NCI-H2171 (cell line): ENCODE measurements around the gene AAGAB.
"Not testable (repeated sequence)": the region's sequence is repeated elsewhere in the genome, so short reads cannot be mapped to it uniquely, and the experiment has no call there.

ENCODE experiments used
- DNase-seq: peaks from one replicate; lab custom pipeline; 2025; lab: John Stamatoyannopoulos, UW

Gene AAGAB, protein sequence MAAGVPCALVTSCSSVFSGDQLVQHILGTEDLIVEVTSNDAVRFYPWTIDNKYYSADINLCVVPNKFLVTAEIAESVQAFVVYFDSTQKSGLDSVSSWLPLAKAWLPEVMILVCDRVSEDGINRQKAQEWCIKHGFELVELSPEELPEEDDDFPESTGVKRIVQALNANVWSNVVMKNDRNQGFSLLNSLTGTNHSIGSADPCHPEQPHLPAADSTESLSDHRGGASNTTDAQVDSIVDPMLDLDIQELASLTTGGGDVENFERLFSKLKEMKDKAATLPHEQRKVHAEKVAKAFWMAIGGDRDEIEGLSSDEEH

DNA sequence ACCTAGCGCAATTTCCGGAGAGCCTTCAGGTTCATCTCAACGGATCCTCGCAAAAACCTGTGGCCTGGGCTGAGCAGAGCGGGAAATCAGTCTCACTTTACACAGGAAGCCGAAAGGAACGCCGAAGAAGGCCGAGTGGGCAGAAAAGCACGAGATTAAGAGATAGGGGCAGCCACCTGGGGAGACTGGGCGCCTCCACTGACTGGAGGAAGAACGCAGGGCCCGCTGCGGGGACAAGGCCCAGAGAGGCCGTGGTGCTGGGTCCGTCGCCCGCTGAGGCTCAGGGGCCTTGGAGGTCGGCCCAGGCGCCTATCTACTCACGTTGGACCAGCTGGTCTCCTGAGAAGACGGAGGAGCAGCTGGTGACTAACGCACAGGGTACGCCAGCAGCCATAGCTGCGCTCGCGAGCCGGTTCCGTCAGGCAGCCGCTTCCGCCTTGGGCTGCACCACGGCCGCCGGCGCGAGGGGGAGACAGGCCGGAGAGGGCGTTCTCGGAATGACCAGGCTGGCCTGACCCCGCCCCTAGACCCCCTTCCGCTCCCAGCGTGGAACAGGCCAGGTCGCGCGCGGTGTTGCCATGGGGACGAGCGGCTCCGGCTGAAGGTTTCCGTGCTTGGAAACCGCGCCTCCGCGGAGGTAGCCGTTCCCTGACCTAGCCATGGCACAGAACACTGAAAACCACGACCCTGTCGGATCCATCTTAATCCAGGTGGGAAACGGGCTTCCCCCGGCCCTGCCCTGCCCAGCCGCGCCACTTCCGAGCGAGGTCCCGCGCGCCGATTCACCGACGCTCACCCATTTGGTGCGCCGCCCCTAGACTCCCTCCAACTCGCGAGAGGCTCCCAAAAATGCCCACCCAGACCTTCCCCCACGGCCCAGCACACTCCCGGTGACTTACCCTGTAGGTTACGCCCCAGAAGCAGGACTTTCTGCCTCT lies at the start of gene AAGAB, which contains the start of gene IQCH:
AAGAB (minus strand) TSS at position 424 of the 938 bp plus-strand sequence; CDS start at position 394, 30 bp downstream.
IQCH (plus strand) TSS at position 549 of the 938 bp plus-strand sequence; CDS start at position 660, 111 bp downstream.
- peak; percentile 96 for DNase-seq

DNA sequence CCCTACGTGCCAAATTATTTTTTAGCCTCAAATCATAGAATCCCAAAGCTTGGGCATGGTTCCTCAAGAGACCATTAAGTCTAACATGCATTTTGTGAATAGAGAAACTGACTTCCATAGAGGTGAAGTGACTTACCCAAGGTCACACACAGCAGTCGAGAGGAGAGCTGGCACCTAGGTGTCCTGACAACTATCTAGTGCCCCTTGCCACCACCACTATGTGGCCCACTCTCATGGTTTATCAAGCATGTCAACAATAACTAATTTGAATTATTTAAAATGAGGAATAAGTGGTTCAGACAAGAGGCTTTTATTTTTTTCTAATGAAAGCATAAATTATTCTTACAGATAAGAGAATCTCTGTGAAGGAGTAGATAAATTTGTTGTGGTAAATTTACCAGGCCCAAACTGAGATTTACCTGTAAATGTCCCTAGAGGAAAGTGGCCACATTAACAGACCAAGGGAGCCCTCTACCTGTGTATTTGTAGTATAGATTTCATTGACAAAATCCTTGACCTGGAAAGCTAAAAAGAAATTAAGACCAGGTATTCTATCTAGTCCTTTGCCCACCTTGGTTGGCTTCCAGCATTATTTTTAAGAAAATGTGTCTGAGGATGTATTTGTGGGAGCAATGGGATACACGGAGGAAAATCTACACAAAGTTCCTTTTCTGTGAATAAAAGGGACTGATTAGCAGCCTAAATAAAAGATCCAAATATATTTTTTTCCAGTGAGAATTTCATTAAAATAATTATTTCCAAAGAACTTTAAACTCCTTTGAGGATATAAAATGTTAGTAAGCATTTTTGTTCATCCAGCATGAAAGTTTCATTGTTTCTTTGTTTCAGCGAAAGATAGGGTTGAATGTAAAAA lies 49.3 kb upstream of the AAGAB start:
- DNase-seq, result peak; percentile 50

DNA sequence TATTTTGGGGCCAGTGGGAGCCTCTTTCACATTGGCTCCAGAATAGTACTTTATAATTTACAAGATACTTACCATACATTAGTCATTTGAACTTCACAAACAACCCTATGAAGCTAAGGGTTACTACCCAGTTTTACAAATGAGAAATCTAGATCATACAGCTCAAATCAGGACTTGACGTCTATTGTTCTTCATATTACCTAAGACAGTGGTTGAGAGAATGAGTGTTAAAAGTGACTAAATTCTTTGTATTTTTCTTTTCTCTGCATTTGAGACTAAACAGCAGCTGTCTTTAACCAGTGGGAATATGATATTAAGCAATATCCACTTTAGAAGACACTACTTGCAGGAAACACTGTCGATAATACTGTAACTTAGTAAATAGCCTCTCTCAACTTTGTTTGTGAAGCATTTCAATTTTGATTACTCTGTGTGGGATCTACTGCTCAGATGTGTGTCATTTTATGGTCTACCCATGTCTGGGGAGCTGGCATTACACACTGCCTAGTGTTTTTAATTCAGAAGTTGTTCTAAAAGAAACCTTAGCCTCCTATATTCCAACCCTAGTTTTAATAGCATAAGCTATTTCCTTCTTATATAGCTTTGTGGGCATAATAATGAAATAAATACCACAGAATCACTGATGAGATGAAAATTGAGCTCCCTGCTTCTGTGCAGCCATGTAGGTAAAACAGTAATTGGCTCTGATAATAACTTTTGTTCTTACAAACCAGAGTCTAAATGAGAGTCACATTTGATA lies 46.0 kb upstream of the AAGAB start:
- DNase-seq, result no peak

DNA sequence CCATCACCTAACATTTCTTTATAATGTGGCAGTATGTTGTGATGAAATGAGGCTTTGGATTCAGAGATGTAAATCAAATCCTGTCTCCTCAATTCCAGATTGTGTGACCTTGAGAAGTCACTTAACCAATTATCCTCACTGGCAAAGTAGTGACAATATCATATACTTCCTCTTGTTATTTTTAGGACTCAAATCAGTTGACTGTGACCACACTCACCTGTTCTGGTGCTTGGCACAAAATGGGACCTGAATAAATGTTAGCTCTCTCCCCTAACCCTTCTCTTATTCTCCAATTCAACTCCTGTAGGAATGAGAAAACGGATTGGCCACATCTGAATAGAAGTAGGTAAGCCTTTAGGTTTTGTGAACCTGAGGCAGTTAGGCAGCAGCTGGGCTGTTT lies 42.2 kb upstream of the AAGAB start:
- DNase-seq, result no peak

DNA sequence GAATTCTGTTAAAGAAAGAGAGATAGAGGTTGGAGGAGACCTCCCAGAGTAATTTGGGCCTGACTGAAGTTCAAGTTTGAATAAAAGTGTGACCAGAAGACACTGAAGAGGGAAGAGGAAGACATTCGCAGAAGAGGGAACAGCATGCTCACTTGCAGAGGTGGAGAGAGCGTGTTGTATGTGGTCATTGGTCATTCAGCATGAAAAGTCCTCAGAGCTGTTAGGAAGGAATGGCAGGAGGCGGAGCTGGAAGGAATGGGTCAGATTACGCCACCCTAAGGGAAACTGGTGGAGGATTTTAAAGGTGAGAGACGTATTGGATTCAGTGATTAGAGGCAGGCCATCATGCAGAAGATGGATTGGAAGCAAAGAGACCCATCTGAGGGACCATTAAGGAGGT lies 41.7 kb upstream of the AAGAB start:
- DNase-seq, result no peak

DNA sequence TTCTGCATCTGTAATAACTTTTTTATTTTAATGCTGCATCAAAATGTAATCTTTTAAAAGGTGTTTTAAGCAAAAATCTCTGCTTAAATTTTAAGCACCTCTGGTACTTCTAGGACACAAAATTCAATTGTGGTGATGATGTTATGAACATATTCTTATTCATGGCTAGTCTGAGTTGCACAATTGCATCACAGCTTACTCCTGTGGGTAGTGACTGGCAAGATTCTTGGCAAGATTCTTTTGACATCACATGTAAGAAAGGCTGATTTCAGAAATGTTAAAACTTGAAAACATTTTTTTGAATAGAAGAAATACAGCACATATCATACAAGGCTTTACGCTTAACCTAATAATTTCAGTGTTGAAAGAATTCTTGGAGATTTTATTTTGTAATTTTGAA lies 35.9 kb upstream of the AAGAB start:
- no peak for DNase-seq

DNA sequence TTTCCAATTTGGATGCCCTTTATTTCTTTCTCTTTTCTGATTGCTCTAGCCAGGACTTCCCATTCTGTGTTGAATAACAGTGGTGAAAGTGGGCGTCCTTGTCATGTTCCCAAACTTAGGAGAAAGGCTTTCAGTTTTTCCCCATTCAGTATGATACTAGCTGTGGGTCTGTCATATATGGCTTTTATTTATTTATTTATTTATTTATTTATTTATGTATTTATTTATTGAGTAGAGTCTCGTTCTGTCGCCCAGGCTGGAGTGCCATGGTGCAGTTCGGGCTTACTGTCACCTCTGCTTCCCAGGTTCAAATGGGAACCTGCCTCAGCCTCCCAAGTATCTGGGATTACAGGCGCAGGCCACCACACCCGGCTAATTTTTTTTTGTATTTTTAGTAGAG lies 31.9 kb upstream of the AAGAB start:
- not testable (repeated sequence) for DNase-seq

DNA sequence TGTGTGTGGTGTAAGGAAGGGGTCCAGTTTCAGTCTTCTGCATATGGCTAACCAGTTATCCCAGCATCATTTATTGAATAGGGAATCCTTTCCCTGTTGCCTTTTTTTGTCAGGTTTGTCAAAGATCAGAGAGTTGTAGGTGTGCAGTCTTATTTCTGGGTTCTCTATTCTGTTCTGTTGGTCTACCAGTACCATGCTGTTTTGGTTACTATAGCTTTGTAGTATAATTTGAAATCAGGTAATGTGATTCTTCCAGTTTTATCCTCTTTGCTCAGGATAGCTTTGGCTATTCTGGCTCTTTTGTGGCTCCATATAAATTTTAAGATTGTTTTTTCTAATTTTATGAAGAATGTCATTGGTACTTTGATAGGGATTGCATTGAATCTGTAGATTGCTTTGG lies 31.2 kb upstream of the AAGAB start:
- DNase-seq, result not testable (repeated sequence)

DNA sequence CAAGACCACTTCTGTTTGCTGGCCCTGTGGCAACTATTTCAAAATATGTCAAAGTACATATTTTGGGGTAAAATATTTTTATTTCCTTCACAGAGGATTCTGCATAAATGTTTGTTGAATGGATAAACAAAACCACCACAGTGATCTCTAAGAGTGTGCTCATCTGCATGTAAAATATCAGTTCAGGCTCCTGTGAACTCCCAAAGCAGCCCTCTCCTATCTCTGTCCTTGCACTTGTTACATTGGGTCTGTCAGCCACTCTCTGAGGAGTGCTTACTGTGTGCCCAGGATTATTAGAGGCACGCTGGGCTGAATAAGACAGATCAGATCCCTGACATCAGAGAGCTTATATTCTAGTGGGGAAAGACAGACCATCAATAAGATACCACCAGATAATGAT lies 27.3 kb upstream of the AAGAB start:
- no peak for DNase-seq

DNA sequence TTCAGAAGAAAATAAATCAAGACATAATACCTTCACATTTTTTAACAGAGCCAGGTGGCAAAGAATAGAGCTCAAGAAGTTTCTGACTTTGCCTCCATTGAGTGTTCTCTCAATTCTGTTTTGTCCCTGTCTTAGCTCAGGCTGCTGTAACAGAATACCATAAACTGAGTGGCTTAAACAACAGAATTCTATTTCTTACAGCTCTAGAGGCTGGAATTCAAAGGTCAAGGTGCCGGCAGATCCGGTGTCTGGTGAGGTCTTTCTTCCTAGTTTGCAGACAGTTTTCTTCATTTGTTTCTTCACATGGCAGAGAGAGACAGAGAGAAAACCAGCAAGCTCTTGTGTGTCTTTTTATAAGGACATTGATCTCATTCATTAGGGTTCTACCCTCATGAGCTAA lies 25.8 kb upstream of the AAGAB start:
- no peak for DNase-seq

DNA sequence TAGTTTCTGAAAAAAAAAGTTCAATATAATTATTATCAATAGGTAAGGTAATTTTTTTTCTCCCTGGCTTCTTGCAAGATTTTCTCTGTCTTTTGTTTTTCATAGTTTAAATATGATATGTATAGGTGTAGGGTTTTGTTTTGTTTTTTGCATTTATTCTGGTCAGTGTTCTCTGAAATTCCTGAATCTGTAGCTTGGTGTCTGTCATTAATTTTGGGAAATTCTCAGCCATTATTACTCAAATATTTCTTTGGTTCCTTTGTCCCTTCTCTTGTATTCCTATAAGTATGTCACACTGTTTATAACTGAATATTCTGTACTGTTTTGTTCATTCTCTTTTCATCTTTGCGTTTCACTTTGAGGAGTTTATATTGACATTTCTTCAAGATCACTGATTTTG lies 22.2 kb upstream of the AAGAB start:
- no peak for DNase-seq

DNA sequence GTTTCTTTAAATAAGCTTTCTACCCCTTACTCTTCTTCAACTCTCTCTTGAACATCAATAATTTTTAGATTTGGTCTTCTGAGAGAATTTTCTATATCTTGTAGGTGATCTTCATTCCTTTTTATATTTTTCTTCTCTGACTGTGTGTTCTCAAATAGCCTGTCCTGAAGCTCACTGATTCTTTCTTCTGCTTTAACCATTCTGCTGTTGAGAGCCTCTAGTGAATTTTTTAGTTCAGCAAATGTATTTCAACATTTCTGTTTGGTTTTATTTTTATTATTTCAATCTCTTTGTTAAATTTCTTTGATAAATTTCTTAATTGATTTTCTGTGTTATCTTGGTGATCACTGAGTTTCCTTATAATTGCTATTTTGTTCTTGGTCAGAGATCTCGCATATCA lies 19.8 kb upstream of the AAGAB start:
- no peak for DNase-seq

DNA sequence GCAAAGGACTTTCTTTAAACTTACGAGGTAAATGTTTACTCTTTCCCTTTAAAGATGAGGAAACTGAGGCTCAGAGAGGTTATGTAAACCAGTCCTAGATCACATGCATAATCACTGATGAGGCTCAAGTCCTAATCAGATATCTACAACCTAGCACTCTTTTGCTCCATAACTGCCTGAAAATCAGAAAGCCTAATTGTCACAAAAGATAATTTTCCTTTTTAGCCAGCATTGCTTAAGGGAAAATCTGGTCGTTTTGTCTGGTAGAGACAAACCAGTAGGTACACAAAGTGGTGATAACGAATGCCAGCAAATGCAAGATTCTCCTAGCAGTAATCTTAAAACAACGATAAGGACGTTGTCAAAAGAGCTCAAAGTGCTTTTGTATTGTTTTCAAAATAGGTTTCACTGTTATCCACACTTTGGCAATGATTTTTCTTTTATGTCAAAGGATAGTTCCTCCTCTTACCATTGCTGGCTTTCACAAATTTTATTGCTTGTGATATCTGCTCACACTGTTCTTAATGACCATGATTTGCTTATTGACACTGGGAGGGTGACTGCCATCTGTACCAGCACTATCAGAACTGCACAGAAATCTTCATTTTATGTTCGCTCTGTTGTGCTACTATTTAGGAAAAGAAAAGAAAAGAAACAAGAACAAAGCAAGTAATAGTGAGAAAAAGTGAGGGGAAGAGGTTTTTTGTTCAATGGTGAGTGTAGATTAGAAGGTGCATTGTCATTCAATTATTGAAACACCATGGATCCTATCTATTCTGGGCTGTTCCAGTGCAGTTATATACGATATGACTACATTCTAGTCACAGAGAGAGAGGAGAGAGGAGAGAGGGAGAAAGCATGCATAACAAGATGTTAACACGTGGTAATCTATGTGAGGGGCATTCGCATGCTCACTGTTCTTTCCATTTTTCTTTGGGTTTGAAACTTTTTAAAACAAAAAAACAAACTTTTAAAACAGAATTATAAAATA lies 13.8 kb upstream of the AAGAB start:
- no peak for DNase-seq

DNA sequence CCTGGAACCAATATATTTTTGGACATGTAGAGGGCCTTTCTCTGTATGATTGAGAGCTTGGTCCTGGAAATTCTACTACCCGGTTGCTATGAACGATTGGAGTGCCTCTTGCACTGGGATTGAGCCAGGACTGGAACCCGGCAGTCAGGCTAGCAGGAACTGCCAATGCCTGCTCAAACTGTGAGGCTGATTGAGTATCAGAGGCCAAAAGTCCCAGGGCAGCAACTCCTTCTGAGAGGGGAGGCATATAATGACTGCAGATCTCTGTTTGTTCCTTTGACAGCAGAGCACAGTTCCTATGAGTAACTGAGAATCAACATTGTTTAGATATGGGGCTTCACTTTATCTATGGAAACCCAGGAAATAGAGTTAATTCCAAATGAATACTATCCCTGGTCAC lies 13.0 kb upstream of the AAGAB start:
- no peak for DNase-seq

DNA sequence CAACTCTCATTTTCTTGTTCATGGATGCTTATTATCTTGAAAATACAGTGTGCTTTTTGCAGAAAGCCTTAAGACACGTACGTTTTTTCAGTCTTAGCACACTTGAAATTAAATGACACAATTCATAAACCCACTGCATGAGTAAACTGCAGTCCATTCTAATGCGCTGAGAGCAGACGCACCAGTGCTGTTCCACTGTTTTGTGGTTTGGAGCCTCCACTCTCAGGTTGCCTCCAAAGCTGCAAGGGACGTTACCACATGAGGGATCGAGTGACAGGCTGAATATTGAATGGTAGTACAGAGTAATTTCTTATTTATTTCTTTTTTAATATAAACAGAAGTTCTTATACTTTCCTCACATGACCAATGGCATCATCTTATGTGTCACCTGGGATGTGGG lies 12.4 kb upstream of the AAGAB start:
- no peak for DNase-seq

DNA sequence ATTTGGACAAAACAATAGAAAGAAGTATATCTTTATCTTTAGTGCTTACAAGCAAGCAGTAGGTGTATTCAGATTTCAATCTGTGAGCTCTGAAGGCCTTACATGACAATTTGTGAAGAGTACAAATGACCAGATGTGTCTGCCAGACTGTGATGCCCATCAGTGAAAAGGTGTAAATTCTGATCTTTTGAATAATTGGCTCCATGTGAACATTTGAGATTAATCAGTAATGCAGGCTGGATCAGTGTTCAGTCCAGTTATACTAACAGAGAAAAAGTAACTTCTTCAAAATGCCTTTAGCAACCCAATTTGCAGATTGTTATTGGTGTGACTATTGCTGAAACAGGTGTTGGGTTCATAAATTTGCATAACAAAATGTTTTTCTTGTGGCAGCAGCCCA lies 5.3 kb upstream of the AAGAB start:
- no peak for DNase-seq

DNA sequence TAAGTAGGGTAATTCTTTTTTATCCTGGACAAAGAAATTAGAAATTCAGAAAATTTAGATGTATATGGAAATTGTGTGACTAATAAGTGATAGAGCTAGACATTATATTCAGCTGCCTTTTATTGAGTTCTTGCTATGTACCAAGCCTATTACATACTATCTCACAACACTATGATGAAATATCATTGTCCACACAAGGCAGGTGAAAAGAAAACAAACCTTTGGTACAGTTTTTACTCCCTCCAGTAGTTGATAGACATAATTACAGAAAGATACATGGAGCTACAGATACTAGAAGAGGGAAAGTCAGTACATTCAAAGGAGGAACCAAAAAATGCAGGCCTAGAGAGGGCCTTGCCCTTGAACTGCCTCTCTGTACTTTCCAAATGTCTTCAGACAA lies 4.9 kb upstream of the AAGAB start:
- DNase-seq, result no peak

DNA sequence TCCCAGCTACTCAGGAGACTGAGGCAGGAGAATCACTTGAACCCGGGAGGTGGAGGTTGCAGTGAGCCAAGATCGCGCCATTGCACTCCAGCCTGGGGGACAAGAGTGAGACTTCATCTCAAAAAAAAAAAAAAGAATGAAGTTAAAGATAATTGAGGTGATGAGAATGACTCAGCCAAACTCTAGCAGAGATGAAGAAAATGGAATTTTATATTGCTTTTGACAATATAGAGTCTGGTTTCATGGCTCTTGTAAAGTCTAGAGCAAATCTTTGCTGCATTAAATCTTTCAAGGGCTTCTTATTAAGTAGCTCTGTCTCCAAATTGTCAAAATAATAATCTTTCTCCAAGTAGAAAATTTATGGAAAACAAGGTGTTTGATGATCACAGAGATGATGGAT lies 4.0 kb upstream of the AAGAB start:
- not testable (repeated sequence) for DNase-seq

DNA sequence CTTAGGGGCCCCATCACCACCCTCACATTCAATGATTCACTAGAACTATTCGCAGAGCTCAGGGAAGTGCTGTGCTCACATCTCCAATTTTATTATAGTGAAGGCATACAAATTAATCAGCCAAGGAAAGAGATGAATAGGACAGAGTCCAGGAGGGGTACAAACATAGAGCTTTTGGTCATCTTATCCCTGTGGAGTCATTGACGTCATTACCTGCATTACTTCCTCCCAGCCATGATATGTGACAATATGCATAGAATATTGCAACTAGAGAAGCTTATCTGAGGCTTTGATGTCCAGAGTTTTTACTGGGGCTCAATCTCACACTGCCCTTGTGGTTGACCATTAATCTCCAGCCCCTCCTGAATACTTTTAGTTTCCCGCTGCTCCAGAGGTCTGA lies 1.6 kb upstream of the AAGAB start:
- DNase-seq, result no peak
